HTR-8/SVneo (cell line): ENCODE results near the gene REV1.
A peak's percentile ranks its signal among the peaks of the same experiment; 100 is the strongest.
"Not testable (repeated sequence)": the region's sequence is repeated elsewhere in the genome, so short reads cannot be mapped to it uniquely, and the experiment has no call there.

Experiments
- DNase-seq: peaks from one replicate; pipeline ENCODE4 v3.0.0; 2011; ENCODE audit warnings: low spot score, mixed read lengths; ENCODE audit not compliant: insufficient read length
- FAIRE-seq: peaks from 2 replicates; lab custom pipeline; 2011; peaks lifted over from hg19 to GRCh38; lab: Jason Lieb, UNC

REV1 gene

GRCh38 chr2:99489761-99490622 lies at the start of gene REV1:
Gene REV1, minus strand, starts transcription at chr2:99490017. Its CDS starts 25,042 bp downstream, at chr2:99464975.
- DNase-seq (peak; percentile 91), FAIRE-seq (peak; percentile 87)

GRCh38 chr2:99537910-99538485 lies 48.2 kb upstream of the REV1 start:
- FAIRE-seq (no peak), DNase-seq (no peak)

GRCh38 chr2:99524056-99524455 lies 34.2 kb upstream of the REV1 start:
- FAIRE-seq (no peak), DNase-seq (no peak)

- DNase-seq (no peak), FAIRE-seq (no peak)
Measured at GRCh38 chr2:99522157-99522556, 32.3 kb upstream of the REV1 start.

GRCh38 chr2:99520813-99521212 lies 31.0 kb upstream of the REV1 start:
- FAIRE-seq = no peak
- no peak for DNase-seq

GRCh38 chr2:99520195-99520594 lies 30.4 kb upstream of the REV1 start:
- DNase-seq (no peak), FAIRE-seq (no peak)

GRCh38 chr2:99514357-99514756 lies 24.5 kb upstream of the REV1 start:
- no peak for DNase-seq
- no peak for FAIRE-seq

GRCh38 chr2:99512181-99512591 lies 22.4 kb upstream of the REV1 start:
- no peak for DNase-seq
- FAIRE-seq = no peak

- DNase-seq (no peak), FAIRE-seq (no peak)
Measured at GRCh38 chr2:99509387-99509786, 19.6 kb upstream of the REV1 start.

- no peak for DNase-seq
- no peak for FAIRE-seq
Measured at GRCh38 chr2:99507937-99508818, 18.4 kb upstream of the REV1 start.

- FAIRE-seq = no peak
- no peak for DNase-seq
Measured at GRCh38 chr2:99504844-99505584, 15.2 kb upstream of the REV1 start.

GRCh38 chr2:99503662-99504416 lies 14.0 kb upstream of the REV1 start:
- FAIRE-seq = not testable (repeated sequence)

GRCh38 chr2:99496021-99496420 lies 6.2 kb upstream of the REV1 start:
- FAIRE-seq (no peak), DNase-seq (no peak)

More at GRCh38 chr2:99503662-99504416, 14.0 kb upstream of the REV1 start:
- not testable (repeated sequence) for DNase-seq

- FAIRE-seq (no peak), DNase-seq (no peak)
Measured at GRCh38 chr2:99495115-99495860, 5.5 kb upstream of the REV1 start.

GRCh38 chr2:99492721-99493120 lies 2.9 kb upstream of the REV1 start:
- DNase-seq = no peak
- FAIRE-seq = no peak

GRCh38 chr2:99490623-99491461 lies 1.0 kb upstream of the REV1 start:
- DNase-seq (no peak), FAIRE-seq (no peak)

- no peak for FAIRE-seq
- DNase-seq = peak; percentile 56
Measured at GRCh38 chr2:99489063-99489760, 605 bp downstream of the REV1 start.
